Gastroesophageal sphincter (tissue), 3 donors: ENCODE data around the gene ZNF793.

ENCODE experiments used
- CTCF ChIP-seq, 4 experiments: fragments of 200-600 bp in 2 of 4; fragments of 450-650 bp in 2 of 4; sonication (generic) in 1 of 4; IDR thresholded peaks; one replicate each; pipeline ENCODE4 v1.5.1; 2017 to 2019; ENCODE audit warnings: antibody characterized with exemption in 4 of 4, mild to moderate bottlenecking in 2 of 4, moderate library complexity in 2 of 4
- POLR2A ChIP-seq, 2 donors: fragments of 450-650 bp; IDR thresholded peaks; one replicate each; pipeline ENCODE4 v1.6.1; 2017; ENCODE audit warnings: antibody characterized with exemption in 2 of 2, mild to moderate bottlenecking in 2 of 2, moderate library complexity in 1 of 2
- POLR2AphosphoS5 ChIP-seq: sonication (generic); formaldehyde crosslinking; IDR thresholded peaks from one replicate; pipeline ENCODE4 v1.6.1; 2017; ENCODE audit warnings: antibody characterized with exemption

DNA sequence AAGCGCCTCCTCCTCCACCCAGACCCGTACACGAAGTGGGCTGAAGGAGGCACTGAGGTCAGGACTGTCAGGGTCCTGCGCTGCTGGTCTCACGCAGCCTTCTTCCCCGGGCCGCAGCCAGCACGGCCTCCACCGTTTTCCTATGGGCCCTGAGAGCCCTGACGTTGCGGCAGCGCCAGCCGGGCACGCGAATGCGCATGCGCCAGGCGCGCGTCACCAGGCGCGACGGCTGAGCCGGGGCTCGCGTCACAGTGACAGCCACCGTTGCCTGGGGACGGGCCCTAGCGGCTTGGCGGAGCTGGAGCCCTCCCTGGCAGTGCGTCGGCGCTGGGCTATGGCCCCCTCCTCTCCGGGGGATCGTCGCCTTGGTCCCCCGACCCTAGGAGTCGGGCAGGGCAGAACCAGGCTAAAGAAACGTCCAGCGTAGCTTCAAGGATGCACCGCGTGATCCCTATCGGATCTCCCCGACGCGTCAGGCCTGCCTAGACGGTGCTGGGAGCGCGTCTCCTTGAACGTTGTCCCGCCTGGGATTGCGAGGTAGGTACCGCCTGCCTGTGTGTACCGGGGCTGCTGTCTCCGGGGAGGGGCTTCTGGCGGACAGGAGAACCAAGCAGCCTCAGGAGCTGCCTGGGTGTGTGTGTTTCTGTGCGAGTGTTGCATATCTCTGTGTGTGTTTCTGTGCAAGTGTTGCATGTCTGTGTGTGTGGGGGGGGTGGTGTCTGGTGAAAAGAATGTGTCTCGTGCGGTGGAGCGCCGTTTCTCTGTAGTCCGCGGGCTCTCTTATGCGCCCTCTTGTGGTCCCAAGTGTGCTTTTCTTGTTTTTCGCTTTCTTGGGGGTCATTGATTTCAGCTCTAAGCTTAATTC is 44.6 kb downstream of the ZNF793 start:
- no peak for TF ChIP-seq POLR2A (IDR thresholded peaks at IDR 0.05)
- no peak for TF ChIP-seq CTCF (IDR thresholded peaks at IDR 0.05)
- TF ChIP-seq POLR2AphosphoS5: no peak
